ENCODE results near the gene CADPS2. TPM values are rescaled to one million over a fixed set of nuclear protein-coding genes. Genes with fewer than 3 reads are reported as not detected.
A peak's percentile ranks its signal among the peaks of the same experiment; 100 is the strongest.

CADPS2 gene
- total RNA-seq, 1 experiment from 2014 or later, result 12.2 TPM

DNA sequence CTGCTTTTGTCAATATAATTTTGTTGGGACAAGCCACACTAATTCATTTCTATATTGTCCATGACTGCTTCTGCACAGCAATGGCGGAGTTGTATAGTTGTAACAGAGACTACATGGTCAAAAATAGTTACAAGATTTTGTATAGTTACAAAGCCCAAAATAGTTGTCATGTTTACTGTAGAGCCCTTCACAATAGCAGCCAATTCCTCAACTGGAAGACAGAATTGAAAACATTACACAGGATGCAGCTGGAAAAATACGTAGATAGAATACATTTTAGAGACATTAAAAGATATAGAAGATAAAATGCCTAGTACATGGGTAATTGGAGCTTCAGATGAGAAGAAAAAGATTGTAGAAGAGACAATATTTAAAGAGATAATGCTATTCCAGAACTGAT, 425.3 kb downstream of the CADPS2 start:
- Mint-ChIP-seq H3K4me1 (peaks cover 30% of the 10 kb centered on the region), H3K4me3 (no peak overlapping the region), H3K9me3 (no peaks in the 10 kb centered on the region), H3K27ac (no peak overlapping the region), H3K36me3 (no peaks in the 10 kb centered on the region), H3K27me3 (ENCODE audit: low read depth) (no peaks in the 10 kb centered on the region)
- TF ChIP-seq ZNF138 (CRISPR knock-in tag; conservative IDR thresholded peaks at IDR 0.05) (no peak), JUN (CRISPR knock-in tag; IDR thresholded peaks at IDR 0.05) (no peak), EMX1 (CRISPR knock-in tag; IDR thresholded peaks at IDR 0.05) (no peak)
- TF ChIP-seq, protein P1, sequence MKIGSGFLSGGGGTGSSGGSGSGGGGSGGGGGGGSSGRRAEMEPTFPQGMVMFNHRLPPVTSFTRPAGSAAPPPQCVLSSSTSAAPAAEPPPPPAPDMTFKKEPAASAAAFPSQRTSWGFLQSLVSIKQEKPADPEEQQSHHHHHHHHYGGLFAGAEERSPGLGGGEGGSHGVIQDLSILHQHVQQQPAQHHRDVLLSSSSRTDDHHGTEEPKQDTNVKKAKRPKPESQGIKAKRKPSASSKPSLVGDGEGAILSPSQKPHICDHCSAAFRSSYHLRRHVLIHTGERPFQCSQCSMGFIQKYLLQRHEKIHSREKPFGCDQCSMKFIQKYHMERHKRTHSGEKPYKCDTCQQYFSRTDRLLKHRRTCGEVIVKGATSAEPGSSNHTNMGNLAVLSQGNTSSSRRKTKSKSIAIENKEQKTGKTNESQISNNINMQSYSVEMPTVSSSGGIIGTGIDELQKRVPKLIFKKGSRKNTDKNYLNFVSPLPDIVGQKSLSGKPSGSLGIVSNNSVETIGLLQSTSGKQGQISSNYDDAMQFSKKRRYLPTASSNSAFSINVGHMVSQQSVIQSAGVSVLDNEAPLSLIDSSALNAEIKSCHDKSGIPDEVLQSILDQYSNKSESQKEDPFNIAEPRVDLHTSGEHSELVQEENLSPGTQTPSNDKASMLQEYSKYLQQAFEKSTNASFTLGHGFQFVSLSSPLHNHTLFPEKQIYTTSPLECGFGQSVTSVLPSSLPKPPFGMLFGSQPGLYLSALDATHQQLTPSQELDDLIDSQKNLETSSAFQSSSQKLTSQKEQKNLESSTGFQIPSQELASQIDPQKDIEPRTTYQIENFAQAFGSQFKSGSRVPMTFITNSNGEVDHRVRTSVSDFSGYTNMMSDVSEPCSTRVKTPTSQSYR (CRISPR knock-in tag; IDR thresholded peaks at IDR 0.05), result no peak
- POLR2A ChIA-PET, result no interaction called here
- no peak for ATAC-seq
- CTCF ChIA-PET, result no interaction called here
- no peak for DNase-seq (ENCODE audit: low spot score)

DNA sequence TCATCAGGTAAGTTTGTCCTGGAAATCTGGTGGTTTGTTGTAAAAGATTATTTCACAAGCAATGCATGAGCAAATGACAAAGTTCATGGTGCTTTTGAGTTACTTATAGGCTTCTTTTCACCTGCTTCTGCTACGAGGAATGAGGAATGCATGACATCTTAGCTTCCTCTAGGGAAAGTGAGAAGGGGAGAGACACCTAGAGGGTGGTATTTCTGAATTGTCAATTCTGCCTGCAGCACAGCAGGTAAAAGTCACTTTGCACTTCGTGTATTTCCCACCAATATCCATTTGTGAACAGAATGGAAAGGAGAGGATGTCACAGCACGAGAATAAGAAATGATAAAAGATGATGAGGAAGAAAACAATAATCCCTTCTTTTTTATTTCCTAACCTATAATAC, 428.3 kb downstream of the CADPS2 start:
- DNase-seq (ENCODE audit: low spot score), result no peak
- TF ChIP-seq ETV6 (CRISPR knock-in tag; IDR thresholded peaks at IDR 0.05), result no peak
- no peak for TF ChIP-seq HMGA2 (CRISPR knock-in tag; IDR thresholded peaks at IDR 0.05)
- H3K36me3 Mint-ChIP-seq, result no peaks in the 10 kb centered on the region

DNA sequence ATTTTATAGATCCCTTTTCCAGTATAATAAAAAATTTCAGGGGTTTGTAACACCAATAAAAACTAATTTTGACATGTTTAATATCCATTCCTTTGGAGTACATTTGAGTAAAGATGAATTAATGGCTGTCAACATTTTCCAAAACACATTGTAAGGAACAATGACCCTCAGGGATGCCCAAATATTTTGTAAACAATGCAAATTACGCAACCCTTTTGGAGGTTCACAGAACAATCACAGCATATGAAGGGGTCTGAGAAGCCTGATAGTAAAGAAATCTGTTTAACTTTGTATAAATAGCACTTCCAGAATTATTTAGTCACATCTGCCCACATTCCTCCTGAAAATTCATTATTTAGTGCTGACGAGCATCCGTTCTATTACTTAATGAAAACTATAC, 428.9 kb downstream of the CADPS2 start:
- H3K27me3 Mint-ChIP-seq (ENCODE audit: low read depth), result no peaks in the 10 kb centered on the region
- H3K36me3 Mint-ChIP-seq, result no peaks in the 10 kb centered on the region
- POLR2A ChIA-PET, result no interaction called here
- CTCF ChIA-PET, result interaction anchor here (0.6 to 1.3 kb wide), 9 partner anchors 8 to 128 kb away, joined by 3 to 6 read pairs (median 4); no protein-coding TSS in a partner anchor
- no peak for DNase-seq (ENCODE audit: low spot score)
- no peak overlapping the region for H3K4me3 Mint-ChIP-seq
- no peak overlapping the region for H3K27ac Mint-ChIP-seq
- ATAC-seq, result no peak
- H3K9me3 Mint-ChIP-seq, result no peaks in the 10 kb centered on the region
- peaks cover 24% of the 10 kb centered on the region for H3K4me1 Mint-ChIP-seq
- TF ChIP-seq SMAD3 (CRISPR knock-in tag; IDR thresholded peaks at IDR 0.05; ENCODE audit: borderline replicate concordance) (no peak), EMX1 (CRISPR knock-in tag; IDR thresholded peaks at IDR 0.05) (no peak), ELF4 (CRISPR knock-in tag; IDR thresholded peaks at IDR 0.05; ENCODE audit: low read depth) (no peak), CREB1 (CRISPR knock-in tag; IDR thresholded peaks at IDR 0.05) (no peak), HMGA2 (CRISPR knock-in tag; IDR thresholded peaks at IDR 0.05) (no peak), FOXJ3 (CRISPR knock-in tag; IDR thresholded peaks at IDR 0.05; ENCODE audit: borderline replicate concordance) (no peak), ZNF416 (CRISPR knock-in tag; IDR thresholded peaks at IDR 0.05) (no peak), TEAD4 (CRISPR knock-in tag; IDR thresholded peaks at IDR 0.05) (no peak)
- TF ChIP-seq, protein P2, sequence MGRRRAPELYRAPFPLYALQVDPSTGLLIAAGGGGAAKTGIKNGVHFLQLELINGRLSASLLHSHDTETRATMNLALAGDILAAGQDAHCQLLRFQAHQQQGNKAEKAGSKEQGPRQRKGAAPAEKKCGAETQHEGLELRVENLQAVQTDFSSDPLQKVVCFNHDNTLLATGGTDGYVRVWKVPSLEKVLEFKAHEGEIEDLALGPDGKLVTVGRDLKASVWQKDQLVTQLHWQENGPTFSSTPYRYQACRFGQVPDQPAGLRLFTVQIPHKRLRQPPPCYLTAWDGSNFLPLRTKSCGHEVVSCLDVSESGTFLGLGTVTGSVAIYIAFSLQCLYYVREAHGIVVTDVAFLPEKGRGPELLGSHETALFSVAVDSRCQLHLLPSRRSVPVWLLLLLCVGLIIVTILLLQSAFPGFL (CRISPR knock-in tag; IDR thresholded peaks at IDR 0.05; ENCODE audit: borderline replicate concordance), result no peak
- TF ChIP-seq, protein P3, sequence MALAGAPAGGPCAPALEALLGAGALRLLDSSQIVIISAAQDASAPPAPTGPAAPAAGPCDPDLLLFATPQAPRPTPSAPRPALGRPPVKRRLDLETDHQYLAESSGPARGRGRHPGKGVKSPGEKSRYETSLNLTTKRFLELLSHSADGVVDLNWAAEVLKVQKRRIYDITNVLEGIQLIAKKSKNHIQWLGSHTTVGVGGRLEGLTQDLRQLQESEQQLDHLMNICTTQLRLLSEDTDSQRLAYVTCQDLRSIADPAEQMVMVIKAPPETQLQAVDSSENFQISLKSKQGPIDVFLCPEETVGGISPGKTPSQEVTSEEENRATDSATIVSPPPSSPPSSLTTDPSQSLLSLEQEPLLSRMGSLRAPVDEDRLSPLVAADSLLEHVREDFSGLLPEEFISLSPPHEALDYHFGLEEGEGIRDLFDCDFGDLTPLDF (CRISPR knock-in tag; IDR thresholded peaks at IDR 0.05), result no peak
- TF ChIP-seq, protein P4, sequence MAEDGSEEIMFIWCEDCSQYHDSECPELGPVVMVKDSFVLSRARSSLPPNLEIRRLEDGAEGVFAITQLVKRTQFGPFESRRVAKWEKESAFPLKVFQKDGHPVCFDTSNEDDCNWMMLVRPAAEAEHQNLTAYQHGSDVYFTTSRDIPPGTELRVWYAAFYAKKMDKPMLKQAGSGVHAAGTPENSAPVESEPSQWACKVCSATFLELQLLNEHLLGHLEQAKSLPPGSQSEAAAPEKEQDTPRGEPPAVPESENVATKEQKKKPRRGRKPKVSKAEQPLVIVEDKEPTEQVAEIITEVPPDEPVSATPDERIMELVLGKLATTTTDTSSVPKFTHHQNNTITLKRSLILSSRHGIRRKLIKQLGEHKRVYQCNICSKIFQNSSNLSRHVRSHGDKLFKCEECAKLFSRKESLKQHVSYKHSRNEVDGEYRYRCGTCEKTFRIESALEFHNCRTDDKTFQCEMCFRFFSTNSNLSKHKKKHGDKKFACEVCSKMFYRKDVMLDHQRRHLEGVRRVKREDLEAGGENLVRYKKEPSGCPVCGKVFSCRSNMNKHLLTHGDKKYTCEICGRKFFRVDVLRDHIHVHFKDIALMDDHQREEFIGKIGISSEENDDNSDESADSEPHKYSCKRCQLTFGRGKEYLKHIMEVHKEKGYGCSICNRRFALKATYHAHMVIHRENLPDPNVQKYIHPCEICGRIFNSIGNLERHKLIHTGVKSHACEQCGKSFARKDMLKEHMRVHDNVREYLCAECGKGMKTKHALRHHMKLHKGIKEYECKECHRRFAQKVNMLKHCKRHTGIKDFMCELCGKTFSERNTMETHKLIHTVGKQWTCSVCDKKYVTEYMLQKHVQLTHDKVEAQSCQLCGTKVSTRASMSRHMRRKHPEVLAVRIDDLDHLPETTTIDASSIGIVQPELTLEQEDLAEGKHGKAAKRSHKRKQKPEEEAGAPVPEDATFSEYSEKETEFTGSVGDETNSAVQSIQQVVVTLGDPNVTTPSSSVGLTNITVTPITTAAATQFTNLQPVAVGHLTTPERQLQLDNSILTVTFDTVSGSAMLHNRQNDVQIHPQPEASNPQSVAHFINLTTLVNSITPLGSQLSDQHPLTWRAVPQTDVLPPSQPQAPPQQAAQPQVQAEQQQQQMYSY (CRISPR knock-in tag; IDR thresholded peaks at IDR 0.05), result no peak
- TF ChIP-seq, protein P1 (CRISPR knock-in tag; IDR thresholded peaks at IDR 0.05), result no peak
- TF ChIP-seq, protein P5, sequence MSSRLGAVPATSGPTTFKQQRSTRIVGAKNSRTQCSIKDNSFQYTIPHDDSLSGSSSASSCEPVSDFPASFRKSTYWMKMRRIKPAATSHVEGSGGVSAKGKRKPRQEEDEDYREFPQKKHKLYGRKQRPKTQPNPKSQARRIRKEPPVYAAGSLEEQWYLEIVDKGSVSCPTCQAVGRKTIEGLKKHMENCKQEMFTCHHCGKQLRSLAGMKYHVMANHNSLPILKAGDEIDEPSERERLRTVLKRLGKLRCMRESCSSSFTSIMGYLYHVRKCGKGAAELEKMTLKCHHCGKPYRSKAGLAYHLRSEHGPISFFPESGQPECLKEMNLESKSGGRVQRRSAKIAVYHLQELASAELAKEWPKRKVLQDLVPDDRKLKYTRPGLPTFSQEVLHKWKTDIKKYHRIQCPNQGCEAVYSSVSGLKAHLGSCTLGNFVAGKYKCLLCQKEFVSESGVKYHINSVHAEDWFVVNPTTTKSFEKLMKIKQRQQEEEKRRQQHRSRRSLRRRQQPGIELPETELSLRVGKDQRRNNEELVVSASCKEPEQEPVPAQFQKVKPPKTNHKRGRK (CRISPR knock-in tag; IDR thresholded peaks at IDR 0.05; ENCODE audit: borderline replicate concordance), result no peak
- TF ChIP-seq, protein P6, sequence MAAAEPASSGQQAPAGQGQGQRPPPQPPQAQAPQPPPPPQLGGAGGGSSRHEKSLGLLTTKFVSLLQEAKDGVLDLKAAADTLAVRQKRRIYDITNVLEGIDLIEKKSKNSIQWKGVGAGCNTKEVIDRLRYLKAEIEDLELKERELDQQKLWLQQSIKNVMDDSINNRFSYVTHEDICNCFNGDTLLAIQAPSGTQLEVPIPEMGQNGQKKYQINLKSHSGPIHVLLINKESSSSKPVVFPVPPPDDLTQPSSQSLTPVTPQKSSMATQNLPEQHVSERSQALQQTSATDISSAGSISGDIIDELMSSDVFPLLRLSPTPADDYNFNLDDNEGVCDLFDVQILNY (CRISPR knock-in tag; IDR thresholded peaks at IDR 0.05), result no peak

More for the DNA sequence above, 428.3 kb downstream of the CADPS2 start:
- peak; percentile 96 for ATAC-seq
- Mint-ChIP-seq H3K27ac (no peak overlapping the region), H3K27me3 (ENCODE audit: low read depth) (no peaks in the 10 kb centered on the region), H3K4me1 (peaks cover 24% of the 10 kb centered on the region), H3K9me3 (no peaks in the 10 kb centered on the region), H3K4me3 (no peak overlapping the region)
- POLR2A ChIA-PET, result no interaction called here
- CTCF ChIA-PET, result interaction anchor here (0.6 to 1.3 kb wide), 9 partner anchors 9 to 129 kb away, joined by 3 to 6 read pairs (median 4); no protein-coding TSS in a partner anchor

Measured in WTC11 (cell line).